ENCODE data around the gene GLI3. TPM values are rescaled to one million over a fixed set of nuclear protein-coding genes. Genes with fewer than 3 reads are reported as not detected.

Gene GLI3
- total and polyA plus RNA-seq, 2 of the 4 experiments (the other 2 are of a cell fraction) = 1.3 to 3.9 TPM

GRCh38 chr7:41938371-41938770 lies 298.6 kb downstream of the GLI3 start:
- dilution Hi-C loops (cut with HindIII; ENCODE audit: low sequenced_read_pairs, unreplicated experiment) = no loop called here
- Histone ChIP-seq H3K9ac (ENCODE audit: low read depth, low read length) (no peak overlapping the region), H3K9me3 (ENCODE audit: control insufficient read depth, insufficient read depth, low read length) (no peaks in the 10 kb centered on the region), H3K4ac (ENCODE audit: low read depth, low read length) (no peak overlapping the region), H3K27ac (ENCODE audit: insufficient read depth, low read length) (no peak overlapping the region), H4K5ac (ENCODE audit: low read depth, low read length) (no peak overlapping the region), H4K8ac (ENCODE audit: low read depth in 2 of 2, low read length in 2 of 2) (no peak overlapping the region), H4K20me1 (ENCODE audit: insufficient read depth, low read length) (no peaks in the 10 kb centered on the region), H3K14ac (replicated peaks; ENCODE audit: low read depth, low read length) (no peak overlapping the region), H3K18ac (ENCODE audit: low read depth, low read length) (no peak overlapping the region), H2BK120ac (ENCODE audit: low read depth, low read length) (0 out of 2 replicates have a peak overlapping the region, but pooled peaks have one; percentile 16), H2AK9ac (replicated peaks; ENCODE audit: low read depth, low read length, poor library complexity) (no peak overlapping the region), H3K56ac (ENCODE audit: extremely low read depth, insufficient read depth, low read length) (no peak overlapping the region), H3K4me1 (ENCODE audit: control insufficient read depth, insufficient read depth, low read length) (peaks cover 13% of the 10 kb centered on the region), H2AK5ac (ENCODE audit: low read depth, low read length) (no peak overlapping the region), H2BK5ac (ENCODE audit: low read depth, low read length, poor library complexity, severe bottlenecking) (no peak overlapping the region), H3K36me3 (ENCODE audit: control insufficient read depth, insufficient read depth, low read length) (no peaks in the 10 kb centered on the region), H3K4me3 (ENCODE audit: insufficient read depth, low read depth, low read length) (no peak overlapping the region), H4K91ac (ENCODE audit: insufficient read depth, low read depth, low read length) (no peak overlapping the region), H3K79me1 (ENCODE audit: low read depth in 1 of 2, low read length in 2 of 2) (peaks cover 0 to 7% of the 10 kb centered on the region in 2 experiments; a peak in 2 of 4 replicates), H2BK20ac (ENCODE audit: low read depth, low read length) (0 out of 2 replicates have a peak overlapping the region, but pooled peaks have one; percentile 13), H3K4me2 (ENCODE audit: low read depth, low read length) (no peak overlapping the region), H2AFZ (replicated peaks; ENCODE audit: low read length, poor library complexity) (no peak overlapping the region), H3K27me3 (ENCODE audit: control insufficient read depth, insufficient read depth, low read length) (no peaks in the 10 kb centered on the region), H3K9me1 (ENCODE audit: insufficient read depth, low read length) (peaks cover 5% of the 10 kb centered on the region), H2BK15ac (ENCODE audit: low read depth, low read length) (no peak overlapping the region), H3K23ac (ENCODE audit: low read depth, low read length) (no peak overlapping the region)
- ChIA-PET CTCF (no interaction called here), POLR2A (ENCODE audit: unreplicated experiment) (no interaction called here)
- TF ChIP-seq POLR2A (IDR thresholded peaks at IDR 0.05; ENCODE audit: low read depth, low read length) (no peak), CEBPB (IDR thresholded peaks at IDR 0.05; ENCODE audit: low read depth, low read length) (no peak), MXI1 (IDR thresholded peaks at IDR 0.05; ENCODE audit: borderline replicate concordance, low read depth, low read length) (no peak), RCOR1 (IDR thresholded peaks at IDR 0.05; ENCODE audit: insufficient replicate concordance, low read length) (no peak), ELK1 (IDR thresholded peaks at IDR 0.05; ENCODE audit: borderline replicate concordance, low read depth, low read length) (no peak), CHD1 (IDR thresholded peaks at IDR 0.05; ENCODE audit: low read depth, low read length) (no peak), MAFK (IDR thresholded peaks at IDR 0.05; ENCODE audit: low read depth, low read length) (no peak), RAD21 (IDR thresholded peaks at IDR 0.05; ENCODE audit: low read length) (no peak), FOS (IDR thresholded peaks at IDR 0.05; ENCODE audit: low read depth, low read length) (no peak), BHLHE40 (IDR thresholded peaks at IDR 0.05; ENCODE audit: low read depth, low read length) (no peak), RFX5 (IDR thresholded peaks at IDR 0.05; ENCODE audit: low read depth, low read length) (no peak), USF2 (IDR thresholded peaks at IDR 0.05; ENCODE audit: low read depth, low read length) (no peak), CTCF (conservative IDR thresholded peaks at IDR 0.05; ENCODE audit: low read depth, low read length) (no peak)
- no TSS peak for BruUV-seq (replicated peaks)
- intact Hi-C loops (cut with micrococcal nuclease) = no loop called here
- in situ Hi-C loops (cut with MboI; ENCODE audit: low sequenced_read_pairs) = no loop called here
- ATAC-seq (ENCODE audit: low read depth) (no peak), DNase-seq (no peak)
- no CpG with 5 or more reads among the region's 2 CpGs for WGBS, 2 experiments (ENCODE audit: extremely low coverage in 2 of 2, insufficient read length in 1 of 2)

Data from IMR-90 (cell line).